ENCODE data around the gene RSAD1.

RSAD1 gene

DNA sequence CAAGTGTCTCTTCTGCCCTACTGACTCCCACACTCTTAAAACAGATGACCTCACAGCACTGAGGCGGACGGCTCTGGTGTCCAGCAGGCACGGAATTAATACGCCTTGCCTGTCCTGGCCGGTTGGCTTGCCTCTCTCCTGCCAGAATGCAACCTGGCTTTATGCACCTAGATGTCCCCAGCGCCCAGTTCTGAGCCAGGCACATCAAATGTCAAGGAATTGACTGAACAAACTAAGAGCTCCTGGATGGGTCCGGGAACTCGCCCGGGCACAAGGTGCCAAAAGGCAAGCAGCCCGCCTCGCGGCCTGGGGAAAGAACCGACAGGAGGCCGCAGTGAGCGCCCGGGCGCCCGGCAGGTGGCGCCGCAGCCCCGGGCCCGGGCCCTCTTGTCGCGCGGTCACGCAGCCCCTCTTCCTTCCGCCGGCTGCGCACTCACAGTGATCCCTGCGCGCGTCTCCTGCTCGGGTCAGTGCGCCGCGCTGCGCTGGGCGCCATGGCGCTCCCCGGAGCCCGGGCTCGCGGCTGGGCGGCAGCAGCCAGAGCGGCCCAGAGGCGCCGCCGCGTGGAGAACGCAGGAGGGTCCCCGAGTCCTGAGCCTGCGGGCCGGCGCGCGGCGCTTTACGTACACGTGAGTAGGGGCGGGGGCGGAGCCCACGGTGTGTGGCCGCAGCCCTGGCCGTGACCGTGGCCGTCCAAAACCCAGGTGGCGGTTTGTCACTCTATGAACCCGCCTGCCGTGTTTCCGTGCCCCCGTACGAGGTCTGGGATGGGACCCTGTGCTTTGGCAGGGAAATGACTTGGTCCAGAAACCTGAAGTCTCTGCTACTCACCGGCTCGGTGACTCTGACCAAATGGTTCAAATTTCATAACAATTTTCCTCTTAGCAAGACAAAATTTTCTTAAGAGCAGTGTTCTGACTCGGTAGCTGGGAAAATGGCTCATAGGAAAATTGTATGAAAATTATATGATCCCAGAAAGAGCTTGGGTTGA is at the start of gene RSAD1:
Gene RSAD1 (plus strand): TSS at position 470 of the 991 bp plus-strand sequence. CDS start 25 bp downstream, at position 495.
- peak; percentile 86 to 87 for DNase-seq

DNA sequence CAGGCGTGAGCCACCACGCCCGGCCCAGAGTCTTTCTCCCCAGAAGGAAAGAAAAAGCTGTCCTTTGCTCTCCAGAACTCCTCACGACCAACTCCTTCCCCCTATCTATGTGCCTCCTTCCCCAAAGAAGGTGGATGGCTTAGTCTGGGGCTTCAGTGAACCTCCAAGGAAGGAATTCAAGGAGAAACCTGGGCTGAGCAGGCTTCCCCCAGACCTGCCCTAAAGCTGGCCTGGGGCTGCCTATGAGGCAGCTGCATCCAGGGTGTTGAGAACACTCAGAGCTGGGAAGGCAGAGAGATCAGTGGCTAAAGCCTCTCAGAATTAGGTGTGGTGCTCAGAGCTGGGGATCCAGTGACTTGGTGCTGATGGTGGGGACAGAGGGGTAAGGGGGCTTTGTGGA is 48.9 kb upstream of the RSAD1 start:
- no peak for DNase-seq

GRCh38 chr17:50430821-50431618 is 47.6 kb upstream of the RSAD1 start:
- DNase-seq: no peak

DNA sequence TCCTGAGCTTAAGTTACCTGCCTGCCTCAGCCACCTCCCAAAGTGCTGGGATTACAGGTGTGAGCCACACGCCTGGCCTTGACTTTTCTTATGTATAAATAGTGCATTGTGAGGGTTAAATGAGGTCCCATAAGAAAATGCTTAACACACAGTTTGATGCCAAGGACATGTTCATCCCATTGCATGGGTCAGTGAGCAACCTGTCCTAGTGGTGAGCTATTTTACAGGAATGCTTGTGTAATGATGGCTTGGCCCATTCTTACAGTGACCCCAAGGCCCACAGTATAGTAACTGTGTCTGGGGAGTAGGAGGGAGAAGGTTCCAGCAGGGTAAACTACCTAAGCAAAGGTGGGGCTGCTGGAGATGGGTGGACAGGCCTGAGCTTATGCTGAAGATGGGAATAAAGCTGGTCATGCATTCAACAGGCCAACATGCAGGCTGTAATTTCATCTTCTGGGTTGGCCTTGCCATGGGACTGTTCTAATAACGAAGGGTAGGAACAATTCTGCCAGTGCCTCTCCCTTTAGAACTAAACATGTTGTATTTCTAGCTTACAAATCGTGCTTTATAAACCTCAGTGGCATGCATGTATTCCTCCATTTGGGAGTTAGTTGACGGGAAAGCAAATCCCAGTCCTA is 46.4 kb upstream of the RSAD1 start:
- no peak for DNase-seq

DNA sequence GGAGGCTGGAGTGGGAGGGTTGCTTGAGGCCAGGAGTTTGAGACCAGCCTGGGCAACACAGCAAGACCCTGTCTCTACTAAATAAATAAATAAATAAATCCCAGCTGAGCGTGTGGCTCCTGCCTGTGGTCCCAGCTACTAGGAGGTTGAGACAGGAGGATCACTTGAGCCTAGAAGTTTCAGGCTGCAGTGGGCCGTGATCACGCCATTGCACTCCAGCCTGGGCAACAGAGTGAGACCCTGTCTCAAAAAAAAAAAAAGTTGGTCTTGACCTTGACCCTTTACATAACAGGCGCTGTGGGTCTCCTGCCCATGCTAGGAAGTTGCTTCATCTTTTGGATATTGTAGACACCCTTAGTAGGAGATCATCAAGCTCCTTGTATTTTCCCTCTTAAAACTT is 41.3 kb upstream of the RSAD1 start:
- no peak for DNase-seq

GRCh38 chr17:50439008-50439407 is 39.7 kb upstream of the RSAD1 start:
- no peak for DNase-seq

- DNase-seq: no peak
These were observed 38.4 kb upstream of the RSAD1 start for GRCh38 chr17:50440172-50440837.

DNA sequence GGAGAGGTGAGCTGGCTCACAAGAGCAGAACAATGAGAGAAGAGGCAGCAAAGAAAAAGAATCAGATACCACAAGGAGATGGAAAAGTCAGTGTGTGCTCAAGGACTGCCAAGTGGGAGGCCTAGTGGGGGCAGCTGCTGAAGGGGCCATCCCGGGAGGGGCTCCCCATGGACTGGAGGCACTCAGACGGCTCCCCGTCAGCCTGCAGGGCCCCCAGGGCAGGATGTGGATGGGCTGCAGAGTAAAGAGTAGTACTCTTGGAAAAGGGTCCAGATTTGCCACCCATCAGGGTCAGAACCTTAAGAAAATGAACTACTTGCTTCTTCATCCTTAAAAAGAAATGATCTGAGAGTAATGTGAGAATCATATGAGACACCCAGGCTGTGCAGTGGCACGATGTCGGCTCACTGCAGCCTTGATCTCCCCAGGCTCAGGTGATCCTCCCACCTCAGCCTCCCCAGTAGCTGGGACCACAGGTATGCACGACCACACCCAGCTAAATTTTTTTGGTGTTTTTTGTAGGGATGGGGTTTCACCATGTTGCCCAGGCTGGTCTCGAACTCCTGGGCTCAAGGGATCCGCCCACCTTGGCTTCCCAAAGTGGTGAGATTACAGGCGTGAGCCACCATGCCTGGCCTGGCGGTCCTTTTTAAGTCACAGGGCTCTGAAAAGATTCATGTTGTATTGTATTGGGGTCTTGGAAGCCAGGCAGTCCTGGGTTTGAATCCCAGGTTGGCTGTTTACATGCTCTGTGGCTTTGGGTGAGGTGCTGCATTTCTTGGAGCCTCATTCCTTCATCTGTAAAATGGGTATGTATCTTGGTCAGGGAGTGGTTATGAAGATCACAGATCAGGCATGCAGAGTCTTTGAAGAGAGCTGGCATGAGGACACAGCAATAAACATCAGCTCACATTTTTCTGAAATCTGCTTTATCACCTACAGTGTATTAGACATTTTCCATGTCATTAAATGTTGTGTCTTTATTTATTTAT is 37.5 kb upstream of the RSAD1 start:
- DNase-seq: no peak

DNA sequence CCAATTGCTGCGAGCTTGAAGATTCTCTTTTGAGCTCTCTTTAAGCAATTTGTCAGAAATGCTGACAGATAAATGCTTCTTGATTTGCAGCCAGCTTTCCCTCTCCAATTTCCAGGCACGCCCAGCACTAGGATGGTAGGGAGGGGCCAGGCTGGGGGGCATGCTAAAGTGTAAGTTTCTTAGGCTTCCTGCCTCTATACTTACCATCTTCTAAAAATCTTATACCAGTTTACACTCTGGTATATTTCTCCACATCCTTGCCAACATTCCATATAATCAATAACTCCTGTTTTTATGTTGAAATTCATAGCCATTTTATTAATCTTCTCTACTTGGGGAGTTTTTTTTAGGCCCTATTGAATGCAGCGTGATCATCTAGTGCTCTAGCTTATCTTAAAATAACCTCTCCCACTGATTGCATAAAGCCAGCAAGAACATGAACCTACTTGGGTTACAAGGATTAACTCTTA is 35.1 kb upstream of the RSAD1 start:
- DNase-seq: no peak

DNA sequence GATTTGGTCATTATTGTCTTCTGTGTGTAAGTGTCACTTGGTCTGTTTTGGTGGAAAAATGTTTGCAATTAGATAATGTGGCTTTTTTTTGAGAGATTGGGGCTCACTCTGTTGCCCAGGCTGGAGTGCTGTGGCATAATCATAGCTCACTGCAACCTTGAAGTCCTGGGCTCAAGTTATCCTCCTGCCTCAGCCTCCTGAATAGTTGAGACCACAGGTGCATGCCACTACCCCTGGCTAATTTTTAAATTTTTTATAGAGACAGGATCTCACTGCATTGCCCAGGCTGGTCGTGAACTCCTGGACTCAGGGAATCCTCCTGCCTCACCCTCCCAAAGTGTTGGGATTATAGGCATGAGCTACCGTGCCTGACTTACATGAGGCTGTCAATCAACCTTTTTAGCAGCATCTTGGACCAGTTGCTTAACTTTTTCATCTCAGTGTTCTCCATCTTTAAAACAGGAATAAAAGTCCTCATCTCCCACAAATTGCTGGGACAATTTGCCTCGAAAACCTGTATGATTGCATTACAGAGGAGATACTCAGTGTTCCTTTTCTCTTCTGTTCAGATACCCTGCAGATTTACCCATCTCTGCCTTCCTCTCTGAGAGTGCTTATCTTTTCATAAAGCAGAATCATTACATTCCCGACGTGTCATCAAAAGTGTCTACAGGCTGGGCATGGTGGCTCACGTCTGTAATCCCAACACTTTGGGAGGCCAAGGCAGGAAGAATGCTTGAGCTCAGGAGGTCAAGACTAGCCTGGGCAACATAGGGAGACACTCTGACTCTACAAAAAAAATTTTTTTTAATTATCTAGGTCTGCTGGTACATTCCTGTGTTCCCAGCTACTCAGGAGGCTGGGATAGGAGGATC is 33.6 kb upstream of the RSAD1 start:
- no peak for DNase-seq

GRCh38 chr17:50445730-50446325 is 32.8 kb upstream of the RSAD1 start:
- no peak for DNase-seq

DNA sequence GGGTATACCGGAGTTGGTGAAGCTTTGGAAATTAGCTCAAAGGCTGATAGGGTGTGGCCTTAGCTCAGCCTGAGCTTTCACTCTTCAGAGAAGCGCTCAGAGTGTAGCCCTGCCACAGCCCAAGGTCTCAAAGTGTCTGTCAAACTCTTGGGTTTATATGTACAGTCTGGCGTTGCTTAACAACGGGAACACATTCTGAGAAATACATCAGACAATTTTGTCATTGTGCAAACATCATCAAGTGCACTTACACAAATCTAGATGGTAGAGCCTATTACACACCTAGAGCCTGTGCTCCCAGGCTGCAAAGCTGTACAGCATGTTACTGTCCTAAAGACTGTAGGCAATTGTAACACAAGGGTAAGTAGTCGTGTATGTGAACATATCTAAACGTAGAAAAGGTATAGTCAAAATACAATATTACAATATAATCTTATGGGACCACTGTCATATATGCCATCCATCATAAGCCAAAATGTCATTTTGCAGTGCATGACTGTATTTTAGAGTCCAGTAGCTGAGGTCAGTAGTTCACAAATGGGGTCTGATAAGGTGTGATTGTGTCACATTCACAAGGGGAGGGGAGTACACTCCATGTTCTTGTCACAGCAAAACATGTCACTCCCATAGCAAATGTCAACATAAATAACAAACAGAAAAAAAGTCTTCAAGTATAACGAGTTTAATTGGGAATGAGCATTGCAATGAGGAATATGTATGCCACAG is 30.6 kb upstream of the RSAD1 start:
- DNase-seq: no peak

DNA sequence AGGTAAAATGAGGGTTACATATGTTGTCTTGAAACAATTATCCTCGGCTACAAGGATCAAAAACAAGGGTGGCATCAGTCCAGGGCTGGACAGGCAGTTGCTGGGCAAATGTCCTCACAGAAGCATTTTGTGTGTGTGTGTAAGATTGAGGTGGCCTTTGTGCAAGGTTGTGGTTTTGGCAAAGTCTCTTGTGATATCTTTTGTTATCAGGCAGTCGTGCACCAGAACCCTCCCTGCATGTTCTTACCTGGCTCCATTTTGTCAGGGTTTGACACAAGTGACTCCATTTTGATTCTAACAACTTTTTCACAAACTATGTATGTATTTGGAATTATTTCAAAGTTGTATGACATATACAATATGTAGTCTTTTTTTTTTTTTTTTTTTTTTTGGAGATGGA is 30.0 kb upstream of the RSAD1 start:
- DNase-seq: no peak

GRCh38 chr17:50451943-50452629 is 26.6 kb upstream of the RSAD1 start:
- no peak for DNase-seq

DNA sequence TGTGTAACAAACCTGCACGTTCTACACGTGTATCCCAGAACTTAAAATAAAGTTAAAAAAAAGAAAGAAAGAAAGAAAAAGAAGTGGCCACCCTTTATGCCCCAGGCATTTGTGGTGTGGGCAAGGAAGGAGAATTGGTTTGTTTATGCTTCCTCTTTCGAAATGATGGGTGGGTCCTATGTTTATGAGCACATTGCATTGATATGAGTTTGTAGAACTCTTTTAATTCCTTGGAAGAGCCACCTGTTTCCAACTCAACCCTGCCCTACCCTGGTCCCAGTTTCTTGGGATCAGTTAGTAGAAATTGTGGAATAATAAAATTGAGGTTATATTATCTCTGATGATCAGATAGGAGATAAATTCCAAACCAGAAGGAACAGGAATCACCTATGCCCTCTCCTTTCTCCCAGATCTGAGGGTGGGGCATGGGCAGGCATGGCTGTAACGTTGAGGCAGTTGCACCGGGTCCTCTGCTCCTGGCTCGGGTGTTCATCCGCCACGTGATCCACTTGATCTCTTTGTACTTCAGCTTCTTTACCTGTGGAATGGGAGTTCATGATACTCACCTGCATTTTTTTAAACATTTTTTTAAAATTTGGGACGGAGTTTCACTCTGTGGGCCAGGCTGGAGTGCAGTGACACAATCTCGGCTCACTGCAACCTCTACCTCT is 25.9 kb upstream of the RSAD1 start:
- DNase-seq: no peak

DNA sequence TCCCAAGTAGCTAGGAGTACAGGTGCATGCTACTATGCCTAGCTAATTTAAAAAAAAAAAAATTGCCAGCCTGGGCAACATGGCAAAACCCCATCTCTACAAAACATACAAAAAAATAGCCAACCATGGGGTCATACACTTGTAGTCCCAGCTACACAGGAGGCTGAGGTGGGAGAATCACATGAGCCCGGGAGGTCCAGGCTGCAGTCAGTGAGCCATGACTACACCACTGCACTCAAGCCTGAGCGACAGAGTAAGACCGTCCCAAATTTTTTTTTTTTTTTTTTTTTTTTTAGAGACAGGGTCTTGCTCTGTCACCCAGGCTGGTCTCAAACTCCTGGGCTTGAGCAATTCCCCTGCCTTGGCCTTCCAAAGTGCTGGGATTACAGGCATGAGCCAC is 24.8 kb upstream of the RSAD1 start:
- no peak for DNase-seq

DNA sequence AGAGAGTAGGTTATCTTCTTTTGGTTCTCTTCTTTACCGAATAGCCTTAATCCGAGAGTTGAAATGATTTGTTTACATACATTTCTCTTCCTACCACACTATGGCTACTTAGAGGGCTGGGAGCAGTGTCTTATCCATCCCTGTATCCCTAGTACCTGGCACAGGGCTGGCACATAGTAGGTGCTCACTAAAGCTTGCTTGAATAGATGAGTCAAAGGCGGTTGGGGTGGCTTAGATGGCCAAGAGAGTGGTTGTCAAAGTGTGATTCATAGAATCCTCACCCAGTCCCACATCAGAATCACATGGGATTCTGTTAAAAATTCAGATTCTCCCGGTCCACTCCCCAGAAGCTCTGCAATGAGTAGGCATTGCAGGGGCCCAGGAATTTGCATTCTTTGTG is 21.0 kb upstream of the RSAD1 start:
- DNase-seq: no peak

GRCh38 chr17:50458270-50458669 is 20.4 kb upstream of the RSAD1 start:
- DNase-seq: no peak

Measured in stimulated activated CD4-positive, alpha-beta T cell treated with anti-CD3 and anti-CD28 coated beads, Interleukin-2, amount 100 ng/mL, for 24 hours (primary cell).